A204.1 (cell line): ENCODE measurements around the gene RTP1.

Experiments used
- FAIRE-seq: peaks from 2 replicates; lab custom pipeline; 2012; peaks lifted over from hg19 to GRCh38; lab: Jason Lieb, UNC

Gene RTP1

DNA sequence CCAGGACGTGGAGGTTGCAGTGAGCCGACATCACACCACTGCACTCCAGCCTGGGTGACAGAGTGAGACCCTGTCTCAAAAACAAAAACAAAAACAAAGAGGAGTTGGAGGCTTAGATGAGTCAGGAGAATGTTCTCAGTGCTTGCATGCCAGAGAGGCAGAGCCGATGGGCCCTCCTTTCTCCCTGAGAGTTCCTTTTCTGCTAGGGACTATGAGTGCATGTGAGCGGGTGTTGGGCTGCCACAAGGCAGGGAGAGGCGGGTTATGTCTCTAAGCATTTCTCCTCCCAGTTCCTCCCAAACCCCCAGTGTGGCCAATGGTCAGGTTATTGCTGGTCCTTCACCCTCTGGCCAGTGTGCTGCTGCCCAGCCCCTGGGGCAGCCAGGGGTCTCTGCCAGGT, 45.1 kb downstream of the RTP1 start:
- FAIRE-seq, result no peak

DNA sequence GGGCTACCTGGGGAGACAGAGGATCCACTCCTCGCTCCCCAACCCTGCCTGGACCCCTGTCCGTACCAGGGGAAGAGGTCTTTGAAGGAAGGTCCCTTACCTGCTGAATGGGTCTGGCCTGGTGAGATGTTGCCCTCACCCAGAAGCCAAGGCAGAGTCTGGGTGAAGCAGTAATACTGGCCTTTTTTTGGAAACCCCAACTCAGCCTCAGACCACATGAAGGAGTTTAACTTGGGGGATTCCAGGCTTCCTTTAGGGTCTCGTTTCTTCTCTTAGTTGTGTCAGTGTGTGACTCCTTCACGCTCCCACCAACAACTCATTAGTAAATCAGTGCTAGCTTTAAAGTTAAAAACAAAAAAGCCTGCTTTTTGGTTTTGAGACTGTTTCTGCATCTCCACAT, 45.6 kb downstream of the RTP1 start:
- FAIRE-seq, result no peak

DNA sequence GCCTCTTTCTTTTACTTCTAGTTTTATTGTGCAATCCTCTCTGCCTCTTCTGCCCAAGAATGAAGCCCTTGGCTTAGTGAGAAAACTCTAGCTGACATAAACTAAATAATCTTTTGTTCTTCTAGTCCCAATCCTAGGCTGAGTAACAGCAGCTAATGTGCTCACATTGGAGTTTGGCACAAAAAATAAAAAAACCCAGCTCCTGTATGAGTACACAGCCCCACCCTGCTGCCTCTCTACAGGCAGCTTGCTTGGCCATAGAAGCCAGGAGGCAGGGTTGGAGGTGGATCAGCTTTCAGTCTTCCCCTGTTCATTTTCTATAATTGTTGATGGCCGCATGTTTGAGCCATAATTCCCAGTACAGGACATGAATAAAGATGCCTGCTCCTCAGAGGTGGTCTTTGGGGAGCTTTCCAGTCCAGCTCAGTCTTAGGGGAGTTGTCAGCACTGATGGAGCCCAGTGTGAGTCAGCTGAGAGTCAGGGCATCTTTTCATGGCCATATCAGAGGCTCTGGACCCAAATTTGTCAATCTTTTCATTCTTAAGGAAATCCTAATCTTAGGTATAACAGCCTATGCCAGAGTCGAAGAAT, 46.7 kb downstream of the RTP1 start:
- no peak for FAIRE-seq

DNA sequence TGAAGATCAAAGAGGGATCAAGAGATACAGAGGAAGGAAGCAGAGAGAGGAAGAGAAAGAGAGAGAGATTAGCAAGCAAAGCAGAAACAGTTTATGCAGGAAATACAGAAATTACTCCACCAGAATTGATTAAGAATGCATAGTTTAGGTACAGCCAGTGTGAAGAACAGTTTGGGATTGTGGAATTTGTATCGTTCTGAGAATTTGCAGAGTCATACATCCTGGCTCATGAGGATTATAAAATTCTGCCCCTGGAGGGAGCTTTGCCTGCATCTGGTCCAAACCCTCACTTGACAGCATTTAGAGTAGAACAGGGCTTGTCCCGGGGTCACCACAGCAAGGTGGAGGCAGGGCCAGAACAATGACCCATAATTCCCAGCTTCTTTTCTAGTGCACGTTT, 50.1 kb downstream of the RTP1 start:
- FAIRE-seq, result no peak
